Gastroesophageal sphincter (tissue), 4 donors: ENCODE measurements around the gene AFTPH. TPM values are rescaled to one million over a fixed set of nuclear protein-coding genes. Genes with fewer than 3 reads are reported as not detected.

ENCODE experiments used
- ATAC-seq: fragments of 150-250 bp; one replicate; pipeline ENCODE4 v1.9.1; 2016; ENCODE audit warnings: mild to moderate bottlenecking, moderate library complexity
- H3K27ac ChIP-seq, 4 donors: fragments of 200-600 bp; sonication (generic) in 3 of 4; 1 replicate in 3 of 4; 2 replicates in 1 of 4; pipeline ENCODE4 v1.5.1; 2016 to 2019
- H3K27me3 ChIP-seq: fragments of 200-600 bp; sonication (generic); one replicate; pipeline ENCODE4 v1.5.1; 2019
- H3K36me3 ChIP-seq, 2 donors: fragments of 200-600 bp; sonication (generic); one replicate each; pipeline ENCODE4 v1.5.1; 2019; ENCODE audit warnings: control low read depth in 1 of 2
- H3K4me1 ChIP-seq, 3 donors: fragments of 200-600 bp; sonication (generic); 1 replicate in 2 of 3; 2 replicates in 1 of 3; pipeline ENCODE4 v1.5.1; 2016 to 2019; ENCODE audit warnings: control low read depth in 2 of 3
- H3K4me3 ChIP-seq, 2 donors: fragments of 200-600 bp; sonication (generic); one replicate each; pipeline ENCODE4 v1.5.1; 2019; ENCODE audit warnings: mild to moderate bottlenecking in 1 of 2, moderate library complexity in 1 of 2
- H3K9me3 ChIP-seq, 3 donors: fragments of 200-600 bp; sonication (generic); one replicate each; pipeline ENCODE4 v1.5.1; 2017 to 2019; ENCODE audit warnings: control low read depth in 2 of 3
- CTCF ChIP-seq, 4 experiments: fragments of 200-600 bp in 2 of 4; fragments of 450-650 bp in 2 of 4; sonication (generic) in 1 of 4; IDR thresholded peaks; one replicate each; pipeline ENCODE4 v1.5.1; 2017 to 2019; ENCODE audit warnings: antibody characterized with exemption in 4 of 4, mild to moderate bottlenecking in 2 of 4, moderate library complexity in 2 of 4
- EP300 ChIP-seq: sonication (generic); formaldehyde crosslinking; IDR thresholded peaks from one replicate; pipeline ENCODE4 v1.6.1; 2017; ENCODE audit warnings: antibody characterized with exemption, mild to moderate bottlenecking
- POLR2A ChIP-seq, 2 donors: fragments of 450-650 bp; IDR thresholded peaks; one replicate each; pipeline ENCODE4 v1.6.1; 2017; ENCODE audit warnings: antibody characterized with exemption in 2 of 2, mild to moderate bottlenecking in 2 of 2, moderate library complexity in 1 of 2
- POLR2AphosphoS5 ChIP-seq: sonication (generic); formaldehyde crosslinking; IDR thresholded peaks from one replicate; pipeline ENCODE4 v1.6.1; 2017; ENCODE audit warnings: antibody characterized with exemption
- WGBS, 2 donors: methylation state at CpG; one replicate each; pipeline ENCODE4 v1.1.5; 2018; ENCODE audit warnings: low coverage in 1 of 2; 5-methylcytosine and 5-hydroxymethylcytosine counted together
- total RNA-seq, 4 donors: library from RNA; depleted of rRNA; stranded (reverse); fragments of >200 nt; gene quantifications; one replicate each; pipeline ENCODE4 v1.1.0, GENCODE V29; 2016

The AFTPH gene
- total RNA-seq, 4 donors from 2014 or later, result 33.0 to 53.5 (median 41.6) TPM

- TF ChIP-seq CTCF (IDR thresholded peaks at IDR 0.05) (no peak), POLR2AphosphoS5 (no peak), POLR2A (IDR thresholded peaks at IDR 0.05) (no peak), EP300 (no peak)
These were observed 27.7 kb downstream of the AFTPH start for GRCh38 chr2:64551851-64552250.

GRCh38 chr2:64554117-64554516, 30.0 kb downstream of the AFTPH start:
- no peak for ATAC-seq
- Histone ChIP-seq H3K4me1 (peaks cover 0 to 4% (median 0%) of the 10 kb centered on the region in 3 donors), H3K36me3 (peaks cover 0 to 8% of the 10 kb centered on the region in 2 donors), H3K9me3 (no peaks in the 10 kb centered on the region), H3K4me3 (no peak overlapping the region), H3K27me3 (no peaks in the 10 kb centered on the region), H3K27ac (no peak overlapping the region)
- no peak for TF ChIP-seq POLR2A (IDR thresholded peaks at IDR 0.05)
- no peak for TF ChIP-seq CTCF (IDR thresholded peaks at IDR 0.05)
- TF ChIP-seq POLR2AphosphoS5, result no peak
- no peak for TF ChIP-seq EP300

More at GRCh38 chr2:64551851-64552250, 27.7 kb downstream of the AFTPH start:
- H3K36me3 ChIP-seq, result peaks cover 0 to 8% of the 10 kb centered on the region in 2 donors
- H3K4me1 ChIP-seq, result peaks cover 0 to 4% (median 0%) of the 10 kb centered on the region in 3 donors
- no peak for ATAC-seq
- 25% methylated on average over 1 of the region's 1 CpG; no CpG with 5 or more reads in 1 of the 2 donors for whole genome bisulfite sequencing, 2 donors
- H3K9me3 ChIP-seq, result no peaks in the 10 kb centered on the region
- no peak overlapping the region for H3K4me3 ChIP-seq
- H3K27ac ChIP-seq, result no peak overlapping the region
- no peaks in the 10 kb centered on the region for H3K27me3 ChIP-seq

- no peak for ATAC-seq
- H3K27ac ChIP-seq, result no peak overlapping the region
These were observed 34.4 kb downstream of the AFTPH start for GRCh38 chr2:64558445-64559081.

GRCh38 chr2:64562148-64562784, 38.1 kb downstream of the AFTPH start:
- ATAC-seq, result no peak
- Histone ChIP-seq H3K4me3 (no peak overlapping the region), H3K9me3 (no peaks in the 10 kb centered on the region), H3K36me3 (no peaks in the 10 kb centered on the region), H3K27ac (no peak overlapping the region), H3K27me3 (no peaks in the 10 kb centered on the region), H3K4me1 (peaks cover 0 to 6% (median 0%) of the 10 kb centered on the region in 3 donors)
- TF ChIP-seq EP300 (no peak), CTCF (IDR thresholded peaks at IDR 0.05) (peak; percentile 4 to 42 (median 17))
- 66 to 73% methylated on average over 2 of the region's 2 CpGs for WGBS, 2 donors

More at GRCh38 chr2:64558445-64559081, 34.4 kb downstream of the AFTPH start:
- TF ChIP-seq CTCF (IDR thresholded peaks at IDR 0.05), result no peak
- Histone ChIP-seq H3K4me1 (peaks cover 0 to 4% (median 0%) of the 10 kb centered on the region in 3 donors), H3K27me3 (no peaks in the 10 kb centered on the region), H3K9me3 (no peaks in the 10 kb centered on the region), H3K4me3 (no peak overlapping the region), H3K36me3 (no peaks in the 10 kb centered on the region)
- 78 to 85% methylated on average over 4 of the region's 4 CpGs for WGBS, 2 donors

- no peak overlapping the region for H3K4me3 ChIP-seq
- no peak for ATAC-seq
- H3K36me3 ChIP-seq, result peaks cover 0 to 8% of the 10 kb centered on the region in 2 donors
- no peak overlapping the region for H3K27ac ChIP-seq
- peaks cover 0 to 9% (median 0%) of the 10 kb centered on the region in 3 donors for H3K4me1 ChIP-seq
- no peaks in the 10 kb centered on the region for H3K27me3 ChIP-seq
- no peak for TF ChIP-seq CTCF (IDR thresholded peaks at IDR 0.05)
- no peak for TF ChIP-seq POLR2AphosphoS5
- no peak for TF ChIP-seq EP300
- TF ChIP-seq POLR2A (IDR thresholded peaks at IDR 0.05), result no peak
- 82 to 83% methylated on average over 2 to 3 of the region's 6 CpGs for WGBS, 2 donors
- H3K9me3 ChIP-seq, result no peaks in the 10 kb centered on the region
These were observed 39.4 kb downstream of the AFTPH start for GRCh38 chr2:64563436-64563938.
